ENCODE data around the gene TAGLN2. TPM values are rescaled to one million over a fixed set of nuclear protein-coding genes. Genes with fewer than 3 reads are reported as not detected.

Gene TAGLN2
- total RNA-seq, 3 donors from 2014 or later = 195 to 259 (median 231) TPM

DNA sequence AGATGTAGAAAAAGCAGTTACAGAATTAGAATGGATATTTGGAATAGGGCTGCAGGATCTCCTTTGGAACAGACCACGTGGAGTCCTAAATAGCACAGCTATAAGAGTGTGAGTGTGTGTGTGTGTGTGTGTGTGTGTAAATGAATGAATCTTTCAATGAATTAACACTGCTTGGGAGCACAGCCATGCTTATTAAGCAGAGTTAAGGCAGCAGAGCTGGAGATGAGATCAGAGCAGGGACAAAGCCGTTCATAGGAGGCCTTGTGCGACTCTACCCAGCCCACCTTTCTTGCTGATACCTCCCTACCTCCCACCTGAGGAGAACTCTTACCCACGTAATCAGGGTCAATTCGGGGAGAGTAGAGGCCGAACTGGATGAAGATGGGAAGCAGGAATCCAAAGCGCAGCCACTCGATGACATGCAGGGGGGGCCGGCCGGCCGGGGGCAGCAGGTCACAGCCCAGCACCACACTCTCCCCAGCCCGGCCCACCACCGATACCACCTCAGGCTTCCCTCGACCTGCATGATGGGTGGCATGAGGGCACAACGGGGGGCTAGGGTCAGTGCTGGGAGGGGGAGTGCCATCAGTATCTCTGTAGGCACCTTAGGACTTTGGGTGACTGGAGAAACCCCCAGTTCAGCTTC, 17.4 kb upstream of the TAGLN2 start:
- no peaks in the 10 kb centered on the region for H3K36me3 ChIP-seq
- no peaks in the 10 kb centered on the region for H3K9me3 ChIP-seq
- H3K4me1 ChIP-seq = no peaks in the 10 kb centered on the region
- DNase-seq (ENCODE audit: low spot score in 2 of 2) = peak in 1 of 2 donors; percentile 13
- H3K27me3 ChIP-seq = no peaks in the 10 kb centered on the region
- H3K4me3 ChIP-seq = no peak overlapping the region
- no peak for TF ChIP-seq POLR2AphosphoS5 (IDR thresholded peaks at IDR 0.05)
- no peak for TF ChIP-seq POLR2A (IDR thresholded peaks at IDR 0.05)
- TF ChIP-seq, protein P1, sequence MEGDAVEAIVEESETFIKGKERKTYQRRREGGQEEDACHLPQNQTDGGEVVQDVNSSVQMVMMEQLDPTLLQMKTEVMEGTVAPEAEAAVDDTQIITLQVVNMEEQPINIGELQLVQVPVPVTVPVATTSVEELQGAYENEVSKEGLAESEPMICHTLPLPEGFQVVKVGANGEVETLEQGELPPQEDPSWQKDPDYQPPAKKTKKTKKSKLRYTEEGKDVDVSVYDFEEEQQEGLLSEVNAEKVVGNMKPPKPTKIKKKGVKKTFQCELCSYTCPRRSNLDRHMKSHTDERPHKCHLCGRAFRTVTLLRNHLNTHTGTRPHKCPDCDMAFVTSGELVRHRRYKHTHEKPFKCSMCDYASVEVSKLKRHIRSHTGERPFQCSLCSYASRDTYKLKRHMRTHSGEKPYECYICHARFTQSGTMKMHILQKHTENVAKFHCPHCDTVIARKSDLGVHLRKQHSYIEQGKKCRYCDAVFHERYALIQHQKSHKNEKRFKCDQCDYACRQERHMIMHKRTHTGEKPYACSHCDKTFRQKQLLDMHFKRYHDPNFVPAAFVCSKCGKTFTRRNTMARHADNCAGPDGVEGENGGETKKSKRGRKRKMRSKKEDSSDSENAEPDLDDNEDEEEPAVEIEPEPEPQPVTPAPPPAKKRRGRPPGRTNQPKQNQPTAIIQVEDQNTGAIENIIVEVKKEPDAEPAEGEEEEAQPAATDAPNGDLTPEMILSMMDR (IDR thresholded peaks at IDR 0.05) = no peak
- intact Hi-C loops (cut with DNase I; ENCODE audit: low total_unique reads) = no loop called here
- peak overlapping the region; percentile 32 to 78 for H3K27ac ChIP-seq

DNA sequence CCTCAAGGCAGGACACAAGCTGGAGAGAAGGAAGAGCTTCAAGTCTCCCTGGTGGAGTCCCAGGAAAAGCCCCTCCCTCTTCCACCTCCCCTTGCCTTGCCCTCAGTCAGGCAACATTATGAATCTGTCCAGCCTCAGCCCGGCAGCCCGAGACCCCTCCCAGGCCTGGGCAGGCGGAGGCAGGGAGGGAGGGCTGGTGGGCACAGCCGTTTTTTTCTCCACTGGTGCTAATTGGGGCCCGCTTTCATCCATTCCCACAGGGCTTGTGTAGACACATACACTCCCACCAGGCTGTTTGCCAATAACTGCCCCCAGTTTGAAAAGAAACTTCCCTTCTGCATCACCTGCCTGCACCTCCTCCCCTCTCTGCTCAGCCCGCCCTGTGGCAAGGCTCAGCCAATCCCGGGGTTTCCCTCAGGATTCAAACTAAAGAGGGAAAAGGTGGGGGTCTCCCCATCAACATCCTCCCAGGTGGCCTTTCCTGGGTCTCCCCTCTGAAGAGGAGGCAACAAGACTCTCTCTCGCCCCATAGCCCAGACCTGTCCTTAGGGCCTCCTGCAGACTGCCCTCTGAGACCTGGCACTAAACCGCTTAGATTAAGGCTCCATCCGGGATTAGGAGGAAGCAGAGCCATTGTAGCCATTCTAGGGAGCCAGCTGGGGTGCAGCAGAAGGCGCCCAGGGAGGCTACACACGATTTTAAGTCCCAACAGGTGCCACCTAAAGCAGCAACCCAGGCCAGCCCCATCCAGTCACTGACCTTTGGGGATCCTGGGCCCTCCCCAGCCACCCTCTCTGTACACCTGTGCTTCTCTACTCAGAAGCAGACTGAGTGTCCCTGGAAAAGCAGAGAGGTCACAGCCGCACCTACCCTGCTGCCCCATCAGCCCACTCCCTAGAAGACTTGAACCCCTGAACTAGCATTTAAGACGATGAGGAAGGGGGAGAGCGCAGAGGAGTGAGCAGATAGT, 16.6 kb upstream of the TAGLN2 start:
- TF ChIP-seq, protein P1 (IDR thresholded peaks at IDR 0.05) = no peak
- no peak for TF ChIP-seq POLR2AphosphoS5 (IDR thresholded peaks at IDR 0.05)
- TF ChIP-seq POLR2A (IDR thresholded peaks at IDR 0.05) = no peak
- intact Hi-C loops (cut with DNase I; ENCODE audit: low total_unique reads) = no loop called here
- Histone ChIP-seq H3K4me1 (no peaks in the 10 kb centered on the region), H3K9me3 (no peaks in the 10 kb centered on the region), H3K27ac (no peak overlapping the region), H3K36me3 (no peaks in the 10 kb centered on the region), H3K27me3 (no peaks in the 10 kb centered on the region), H3K4me3 (no peak overlapping the region)
- no peak for DNase-seq (ENCODE audit: low spot score in 2 of 2)

DNA sequence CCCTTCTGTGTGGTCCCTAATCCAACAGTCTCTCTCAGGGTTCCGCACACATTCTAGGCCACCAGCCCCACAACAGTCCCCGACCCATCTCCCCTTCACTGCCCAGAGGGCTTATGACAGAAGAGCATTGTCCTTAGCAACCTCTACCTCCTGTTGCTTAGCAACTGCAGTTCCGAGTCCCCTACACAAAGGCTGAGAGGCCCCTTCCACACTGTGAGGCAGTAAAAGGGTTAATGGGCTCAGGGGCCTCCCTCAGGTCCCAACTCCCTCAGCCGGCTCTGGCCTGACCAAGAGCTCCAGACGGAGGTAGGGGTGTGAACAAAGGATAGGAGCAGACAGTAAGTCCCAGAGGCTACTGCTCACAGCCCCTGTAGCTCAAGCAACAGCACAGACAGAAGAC, 15.8 kb upstream of the TAGLN2 start:
- Histone ChIP-seq H3K27ac (no peak overlapping the region), H3K4me3 (no peak overlapping the region), H3K4me1 (peaks cover 0 to 6% of the 10 kb centered on the region in 2 donors), H3K36me3 (no peaks in the 10 kb centered on the region), H3K9me3 (no peaks in the 10 kb centered on the region), H3K27me3 (no peaks in the 10 kb centered on the region)
- intact Hi-C loops (cut with DNase I; ENCODE audit: low total_unique reads) = no loop called here
- no peak for DNase-seq (ENCODE audit: low spot score in 2 of 2)
- no peak for TF ChIP-seq POLR2A (IDR thresholded peaks at IDR 0.05)
- TF ChIP-seq, protein P1 (IDR thresholded peaks at IDR 0.05) = no peak
- no peak for TF ChIP-seq POLR2AphosphoS5 (IDR thresholded peaks at IDR 0.05)

- TF ChIP-seq POLR2A (IDR thresholded peaks at IDR 0.05) (no peak), POLR2AphosphoS5 (IDR thresholded peaks at IDR 0.05) (no peak)
- TF ChIP-seq, protein P1 (IDR thresholded peaks at IDR 0.05) = no peak
- H3K4me3 ChIP-seq = no peak overlapping the region
- H3K36me3 ChIP-seq = no peaks in the 10 kb centered on the region
- DNase-seq (ENCODE audit: low spot score in 2 of 2) = no peak
- intact Hi-C loops (cut with DNase I; ENCODE audit: low total_unique reads) = no loop called here
- no peaks in the 10 kb centered on the region for H3K9me3 ChIP-seq
- H3K27ac ChIP-seq = no peak overlapping the region
- no peaks in the 10 kb centered on the region for H3K27me3 ChIP-seq
- peaks cover 0 to 6% of the 10 kb centered on the region in 2 donors for H3K4me1 ChIP-seq
Measured at GRCh38 chr1:159940006-159940620, 14.8 kb upstream of the TAGLN2 start.
